Liver (tissue), 3 donors: Measurements from ENCODE around the gene ZNF423.

Source experiments
- CTCF ChIP-seq: fragments of 150-350 bp; IDR thresholded peaks from 2 replicates; pipeline ENCODE4 v1.5.1; 2017; ENCODE audit warnings: improper control_type of control experiment, low read depth, low read length; ENCODE audit not compliant: missing input control
- JUND ChIP-seq, 2 donors: IDR thresholded peaks; 2 replicates each; pipeline ENCODE4 v1.6.1; 2016; ENCODE audit warnings: antibody characterized with exemption in 2 of 2
- RAD21 ChIP-seq, 2 donors: IDR thresholded peaks; 2 replicates each; pipeline ENCODE4 v1.6.1; 2016; ENCODE audit warnings: antibody characterized with exemption in 2 of 2, mild to moderate bottlenecking in 2 of 2
- TAF1 ChIP-seq: conservative IDR thresholded peaks from 2 replicates; pipeline ENCODE4 v1.6.1; 2016; ENCODE audit warnings: antibody characterized with exemption, mild to moderate bottlenecking
- YY1 ChIP-seq: IDR thresholded peaks from 2 replicates; pipeline ENCODE4 v1.6.1; 2016; ENCODE audit warnings: antibody characterized with exemption, mild to moderate bottlenecking
- donor health status: healthy.
- donor health status: healthy.

- TF ChIP-seq CTCF (no peak), TAF1 (no peak), YY1 (no peak), JUND (IDR thresholded peaks at IDR 0.05) (no peak), RAD21 (IDR thresholded peaks at IDR 0.05) (no peak)
Observed at GRCh38 chr16:49712106-49712505, 143.8 kb downstream of the ZNF423 start.
